Measurements from ENCODE around the gene RILP. TPM values are rescaled to one million over a fixed set of nuclear protein-coding genes. Genes with fewer than 3 reads are reported as not detected.

Gene RILP
- total RNA-seq, 4 donors from 2014 or later = 15.8 to 41.5 (median 24.0) TPM

DNA sequence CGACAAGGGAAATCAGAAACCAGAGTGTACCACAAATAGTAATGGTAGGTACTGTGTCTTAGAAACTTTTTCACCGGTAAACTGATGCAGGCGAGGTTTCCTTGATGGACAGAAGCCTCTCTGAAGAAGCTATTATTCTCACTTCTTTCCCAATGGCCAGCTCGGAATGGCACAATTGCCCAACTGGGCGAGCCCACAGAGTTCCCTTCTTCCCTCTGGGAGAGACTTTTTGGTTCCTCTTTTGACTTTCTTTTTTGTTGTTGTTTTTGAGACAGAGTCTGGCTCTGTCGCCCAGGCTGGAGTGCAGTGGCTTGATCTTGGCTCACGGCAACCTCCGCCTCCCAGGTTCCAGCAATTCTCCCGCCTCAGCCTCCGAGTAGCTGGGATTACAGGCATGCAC, 38.0 kb downstream of the RILP start:
- no peak for TF ChIP-seq POLR2A (IDR thresholded peaks at IDR 0.05; ENCODE audit: low read depth)
- no peak for TF ChIP-seq EP300 (IDR thresholded peaks at IDR 0.05)
- TF ChIP-seq CTCF (IDR thresholded peaks at IDR 0.05) = no peak
- no peak for TF ChIP-seq POLR2AphosphoS5 (IDR thresholded peaks at IDR 0.05)
- DNase-seq (ENCODE audit: extremely low spot score) = no peak
- Histone ChIP-seq H3K9me3 (no peaks in the 10 kb centered on the region), H3K27me3 (no peaks in the 10 kb centered on the region), H3K4me1 (peaks cover 0 to 19% (median 7%) of the 10 kb centered on the region in 4 donors), H3K4me3 (no peak overlapping the region), H3K27ac (replicated peaks in 1 of 4) (peak overlapping the region in 3 of 4 donors; percentile 1 to 27 (median 21)), H3K36me3 (peaks cover 0 to 40% (median 15%) of the 10 kb centered on the region in 4 donors)
- intact Hi-C loops (cut with DNase I) = no loop called here
- 71% methylated on average over 10 of the region's 10 CpGs for WGBS

DNA sequence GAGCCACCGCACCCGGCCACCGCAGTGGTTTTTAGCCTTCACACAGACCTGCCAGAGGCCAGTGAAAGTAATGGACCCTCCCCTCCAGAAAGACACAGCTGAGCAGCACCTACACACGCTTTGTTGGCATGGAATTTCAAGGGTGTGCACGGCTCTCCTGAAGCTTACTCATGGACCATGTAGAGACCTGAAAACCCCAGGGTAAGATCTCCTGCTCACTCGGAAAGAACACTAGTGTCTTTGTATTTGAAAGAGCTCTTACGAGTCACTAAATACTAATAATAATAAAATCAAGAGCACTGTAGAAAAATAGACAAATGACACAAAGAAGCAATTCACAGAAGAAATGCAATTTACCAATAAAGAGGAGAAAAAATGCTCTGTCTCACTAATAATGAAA, 41.0 kb downstream of the RILP start:
- Histone ChIP-seq H3K9me3 (no peaks in the 10 kb centered on the region), H3K27ac (replicated peaks in 1 of 4) (no peak overlapping the region), H3K4me1 (peaks cover 0 to 30% (median 16%) of the 10 kb centered on the region in 4 donors), H3K4me3 (no peak overlapping the region), H3K36me3 (peaks cover 0 to 20% (median 13%) of the 10 kb centered on the region in 4 donors), H3K27me3 (no peaks in the 10 kb centered on the region)
- WGBS = 88% methylated on average over 6 of the region's 7 CpGs
- DNase-seq (ENCODE audit: extremely low spot score) = no peak
- intact Hi-C loops (cut with DNase I) = no loop called here
- no peak for TF ChIP-seq CTCF (IDR thresholded peaks at IDR 0.05)

DNA sequence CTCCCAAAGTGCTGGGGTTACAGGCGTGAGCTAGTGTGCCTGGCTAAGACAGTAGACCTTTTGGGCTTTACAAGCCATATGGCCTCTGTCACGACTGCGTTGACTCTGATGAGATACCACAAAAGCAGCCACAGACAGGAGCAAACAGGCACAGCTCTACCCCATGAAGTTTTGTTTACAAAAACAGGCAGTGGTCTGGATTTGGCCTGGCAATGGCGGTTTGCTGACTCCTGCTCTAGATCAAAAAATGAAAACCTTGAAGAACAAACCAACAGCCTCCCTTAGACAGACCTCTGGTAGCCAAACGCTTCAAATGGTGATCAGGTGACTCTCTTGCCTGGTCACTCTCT, 41.7 kb downstream of the RILP start:
- H3K27ac ChIP-seq (replicated peaks in 1 of 4) = peak overlapping the region in 3 of 4 donors; percentile 41 to 65 (median 44)
- no peak for DNase-seq (ENCODE audit: extremely low spot score)
- no peaks in the 10 kb centered on the region for H3K9me3 ChIP-seq
- WGBS = 90% methylated on average over 5 of the region's 5 CpGs
- TF ChIP-seq CTCF (IDR thresholded peaks at IDR 0.05) (no peak), POLR2AphosphoS5 (IDR thresholded peaks at IDR 0.05) (no peak), EP300 (IDR thresholded peaks at IDR 0.05) (no peak), POLR2A (IDR thresholded peaks at IDR 0.05; ENCODE audit: low read depth) (no peak)
- no peak overlapping the region for H3K4me3 ChIP-seq
- intact Hi-C loops (cut with DNase I) = no loop called here
- H3K36me3 ChIP-seq = peaks cover 0 to 13% (median 9%) of the 10 kb centered on the region in 4 donors
- peaks cover 0 to 29% (median 16%) of the 10 kb centered on the region in 4 donors for H3K4me1 ChIP-seq
- H3K27me3 ChIP-seq = no peaks in the 10 kb centered on the region

DNA sequence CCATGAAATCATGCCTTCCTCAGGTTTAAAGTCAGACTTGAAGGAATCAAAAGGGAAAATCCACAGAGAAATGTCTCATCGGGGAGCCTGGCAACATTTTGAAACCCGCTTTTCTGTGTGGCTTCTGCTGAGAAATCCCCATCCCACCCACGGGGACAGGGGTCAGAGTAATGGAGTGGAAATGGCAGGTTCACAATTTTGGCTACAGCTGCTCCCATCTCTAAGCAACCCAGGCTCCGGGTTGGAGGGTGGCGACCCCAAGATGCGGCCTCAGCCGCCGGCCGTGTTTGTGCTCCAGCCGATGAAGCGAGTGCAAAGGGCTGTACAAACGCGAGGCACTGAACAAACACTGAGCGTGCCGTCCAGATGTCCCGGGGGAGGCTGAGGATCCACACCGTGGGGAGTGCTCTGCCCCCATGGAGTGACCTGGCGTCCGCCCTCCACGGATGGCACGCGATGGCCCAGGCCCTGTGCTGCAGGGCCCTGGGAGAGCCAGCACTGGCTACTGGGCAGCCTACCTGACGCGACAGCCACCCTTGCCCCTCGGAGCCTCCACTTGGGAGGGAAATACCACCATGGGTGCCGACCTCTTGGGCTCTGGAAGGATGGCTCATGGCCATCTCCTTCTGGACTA, 43.2 kb downstream of the RILP start:
- 75% methylated on average over 8 of the region's 26 CpGs for WGBS
- H3K27ac ChIP-seq (replicated peaks in 1 of 4) = peak overlapping the region; percentile 12 to 65 (median 48)

More for the DNA sequence above, 43.2 kb downstream of the RILP start:
- Histone ChIP-seq H3K4me1 (peaks cover 0 to 23% (median 16%) of the 10 kb centered on the region in 4 donors), H3K4me3 (no peak overlapping the region), H3K27me3 (no peaks in the 10 kb centered on the region), H3K9me3 (no peaks in the 10 kb centered on the region), H3K36me3 (peaks cover 0 to 5% (median under 1%) of the 10 kb centered on the region in 4 donors)
- intact Hi-C loops (cut with DNase I) = no loop called here
- DNase-seq (ENCODE audit: extremely low spot score) = no peak
- no peak for TF ChIP-seq POLR2A (IDR thresholded peaks at IDR 0.05; ENCODE audit: low read depth)
- no peak for TF ChIP-seq CTCF (IDR thresholded peaks at IDR 0.05)
- TF ChIP-seq EP300 (IDR thresholded peaks at IDR 0.05) = no peak
- TF ChIP-seq POLR2AphosphoS5 (IDR thresholded peaks at IDR 0.05) = no peak

Data from esophagus muscularis mucosa (tissue), 4 donors.